ENCODE data around the gene ZNF787.

Gene ZNF787

GRCh38 chr19:56145698-56146097 is 24.6 kb upstream of the ZNF787 start:
- DNase-seq (ENCODE audit: low read depth) = no peak
- no peak overlapping the region for H3K4me3 ChIP-seq (ENCODE audit: low read depth, low read length)
- TF ChIP-seq, protein P1, sequence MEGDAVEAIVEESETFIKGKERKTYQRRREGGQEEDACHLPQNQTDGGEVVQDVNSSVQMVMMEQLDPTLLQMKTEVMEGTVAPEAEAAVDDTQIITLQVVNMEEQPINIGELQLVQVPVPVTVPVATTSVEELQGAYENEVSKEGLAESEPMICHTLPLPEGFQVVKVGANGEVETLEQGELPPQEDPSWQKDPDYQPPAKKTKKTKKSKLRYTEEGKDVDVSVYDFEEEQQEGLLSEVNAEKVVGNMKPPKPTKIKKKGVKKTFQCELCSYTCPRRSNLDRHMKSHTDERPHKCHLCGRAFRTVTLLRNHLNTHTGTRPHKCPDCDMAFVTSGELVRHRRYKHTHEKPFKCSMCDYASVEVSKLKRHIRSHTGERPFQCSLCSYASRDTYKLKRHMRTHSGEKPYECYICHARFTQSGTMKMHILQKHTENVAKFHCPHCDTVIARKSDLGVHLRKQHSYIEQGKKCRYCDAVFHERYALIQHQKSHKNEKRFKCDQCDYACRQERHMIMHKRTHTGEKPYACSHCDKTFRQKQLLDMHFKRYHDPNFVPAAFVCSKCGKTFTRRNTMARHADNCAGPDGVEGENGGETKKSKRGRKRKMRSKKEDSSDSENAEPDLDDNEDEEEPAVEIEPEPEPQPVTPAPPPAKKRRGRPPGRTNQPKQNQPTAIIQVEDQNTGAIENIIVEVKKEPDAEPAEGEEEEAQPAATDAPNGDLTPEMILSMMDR (conservative IDR thresholded peaks at IDR 0.05; ENCODE audit: low read depth, low read length) = no peak

DNA sequence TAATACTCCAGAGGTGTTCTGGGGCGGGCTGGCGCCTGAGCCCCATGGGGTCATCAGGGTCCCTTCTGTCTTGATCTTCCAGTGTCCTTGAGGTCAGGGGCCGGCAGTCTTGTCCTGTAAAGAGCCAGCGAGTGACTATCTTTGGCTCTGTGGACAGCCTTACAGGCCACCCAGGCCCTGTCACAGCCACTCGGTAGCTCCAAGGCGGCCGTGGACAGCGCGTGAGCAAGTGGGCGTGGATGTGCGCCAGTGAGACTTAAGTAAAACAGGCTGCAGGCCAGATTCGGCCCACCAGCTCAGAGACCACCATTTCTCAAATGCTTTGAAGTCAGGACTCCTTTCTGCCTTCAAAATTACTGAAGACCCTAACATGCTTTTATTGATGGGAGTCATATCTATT is 23.7 kb upstream of the ZNF787 start:
- TF ChIP-seq, protein P1 (conservative IDR thresholded peaks at IDR 0.05; ENCODE audit: low read depth, low read length) = no peak
- no peak for DNase-seq (ENCODE audit: low read depth)
- no peak overlapping the region for H3K4me3 ChIP-seq (ENCODE audit: low read depth, low read length)

DNA sequence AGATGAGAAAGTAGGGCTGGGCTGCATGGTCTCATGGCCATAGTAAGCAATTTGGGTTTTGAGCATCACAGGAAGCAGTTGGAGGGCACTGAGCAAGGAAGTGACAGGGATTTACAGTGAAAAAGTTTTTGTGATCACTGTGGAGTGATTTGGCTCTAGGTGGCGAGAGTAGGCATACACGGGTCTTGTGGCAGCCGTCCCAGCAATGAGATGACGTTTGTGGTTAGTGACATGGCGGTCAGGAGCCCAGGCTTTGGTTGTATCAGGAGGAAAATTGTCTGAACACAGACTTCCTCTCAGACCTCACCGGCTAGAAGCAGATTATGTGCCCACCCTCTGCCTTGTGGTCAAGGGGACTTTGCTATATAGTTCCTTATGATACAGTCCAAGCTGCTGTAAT is 23.3 kb upstream of the ZNF787 start:
- no peak overlapping the region for H3K4me3 ChIP-seq (ENCODE audit: low read depth, low read length)
- DNase-seq (ENCODE audit: low read depth) = no peak

DNA sequence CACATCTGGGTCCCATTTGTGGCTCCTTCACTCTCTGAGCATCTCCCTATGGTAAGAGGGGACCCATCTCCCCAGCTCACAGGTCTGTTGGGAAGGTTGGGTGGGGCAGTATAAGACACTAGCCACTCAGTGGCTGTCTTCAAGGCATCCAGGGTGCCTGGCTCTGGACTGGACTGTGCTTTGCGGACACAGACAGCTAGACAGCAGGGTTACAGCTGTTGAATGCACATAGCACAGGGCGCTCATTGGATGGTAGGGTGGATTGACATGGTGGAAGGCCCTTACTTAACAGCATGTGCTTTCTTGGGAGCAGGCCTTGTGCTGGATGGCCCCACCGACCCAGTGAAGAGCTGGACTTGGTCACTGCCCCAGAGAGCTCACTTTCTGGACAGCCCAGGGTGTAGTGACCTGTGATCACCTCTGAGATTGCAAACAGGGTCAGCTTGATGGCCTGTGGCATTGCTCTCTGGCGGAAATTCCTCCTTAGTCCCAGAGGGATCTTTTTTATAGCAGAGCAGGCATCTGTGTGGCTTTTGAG is 21.9 kb upstream of the ZNF787 start:
- no peak overlapping the region for H3K4me3 ChIP-seq (ENCODE audit: low read depth, low read length)
- DNase-seq (ENCODE audit: low read depth) = no peak
- TF ChIP-seq, protein P1 (conservative IDR thresholded peaks at IDR 0.05; ENCODE audit: low read depth, low read length) = no peak

More for the DNA sequence above, 23.3 kb upstream of the ZNF787 start:
- TF ChIP-seq, protein P1 (conservative IDR thresholded peaks at IDR 0.05; ENCODE audit: low read depth, low read length) = no peak

GRCh38 chr19:56142087-56142787 is 21.1 kb upstream of the ZNF787 start:
- DNase-seq (ENCODE audit: low read depth) = no peak
- H3K4me3 ChIP-seq (ENCODE audit: low read depth, low read length) = peak overlapping the region; percentile 70
- TF ChIP-seq, protein P1 (conservative IDR thresholded peaks at IDR 0.05; ENCODE audit: low read depth, low read length) = no peak

DNA sequence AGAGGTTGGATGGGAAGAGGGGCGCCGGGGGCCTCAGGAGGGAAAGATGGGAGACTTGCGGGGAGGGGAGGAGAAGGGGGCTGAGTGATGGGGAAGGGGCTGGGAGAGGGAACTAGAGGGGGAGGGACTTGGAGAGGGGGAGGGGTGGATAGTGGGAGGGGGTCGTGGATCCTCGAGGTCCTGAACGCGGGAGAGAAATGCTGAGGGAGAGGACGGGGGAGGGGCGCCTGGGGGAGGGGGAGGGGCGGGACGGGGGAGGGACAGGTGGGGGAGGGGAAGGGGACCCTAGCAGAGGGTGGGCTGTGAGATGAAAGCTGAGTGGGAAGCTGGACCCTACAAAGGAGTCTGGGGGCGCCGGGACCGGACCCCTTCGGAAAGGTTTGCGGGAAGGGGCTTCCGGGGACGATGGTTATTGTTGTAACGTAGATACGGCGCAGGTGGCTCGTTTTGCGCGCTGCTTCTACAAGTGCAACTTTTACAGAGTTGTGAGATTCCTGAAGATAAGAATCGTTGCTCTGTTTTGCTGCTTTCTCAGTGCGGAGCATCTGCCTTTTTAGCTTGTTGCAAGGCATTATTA is 20.4 kb upstream of the ZNF787 start:
- peak; percentile 31 for DNase-seq (ENCODE audit: low read depth)
- H3K4me3 ChIP-seq (ENCODE audit: low read depth, low read length) = peak overlapping the region; percentile 70
- TF ChIP-seq, protein P1 (conservative IDR thresholded peaks at IDR 0.05; ENCODE audit: low read depth, low read length) = no peak

Data from choroid plexus epithelial cell (primary cell).